ENCODE results near the gene TBXAS1.

TBXAS1 gene

GRCh38 chr7:140061607-140061930, 232.5 kb downstream of the TBXAS1 start:
- ChIA-PET CTCF (interaction anchor here (1.6 kb wide), 1 partner anchor 17 kb away, joined by 4 read pairs; no protein-coding TSS in a partner anchor), POLR2A (no interaction called here)
- no peak for TF ChIP-seq CTCF (IDR thresholded peaks at IDR 0.05; ENCODE audit: control extremely low read depth, extremely low read depth, low read depth, missing control alignments)
- DNase-seq (ENCODE audit: extremely low spot score) = no peak

- POLR2A ChIA-PET = no interaction called here
Observed at GRCh38 chr7:140062118-140062527, 233.1 kb downstream of the TBXAS1 start.

GRCh38 chr7:140062528-140063299, 233.7 kb downstream of the TBXAS1 start, which contains the start of gene PARP12:
PARP12 (minus strand) TSS chr7:140062951; CDS start chr7:140062847, 104 bp downstream.
- peak; percentile 93 for DNase-seq (ENCODE audit: extremely low spot score)
- peak; percentile 1 for TF ChIP-seq CTCF (IDR thresholded peaks at IDR 0.05; ENCODE audit: control extremely low read depth, extremely low read depth, low read depth, missing control alignments)
- CTCF ChIA-PET = interaction anchor here (1.0 to 2.0 kb wide), 2 partner anchors 13 to 113 kb away, joined by 3 to 4 read pairs; no protein-coding TSS in a partner anchor
- POLR2A ChIA-PET = no interaction called here

More at GRCh38 chr7:140062118-140062527, 233.1 kb downstream of the TBXAS1 start:
- peak; percentile 40 for DNase-seq (ENCODE audit: extremely low spot score)
- CTCF ChIA-PET = interaction anchor here (1.6 to 2.0 kb wide), 2 partner anchors 13 to 17 kb away, joined by 4 read pairs; no protein-coding TSS in a partner anchor
- TF ChIP-seq CTCF (IDR thresholded peaks at IDR 0.05; ENCODE audit: control extremely low read depth, extremely low read depth, low read depth, missing control alignments) = no peak

- ChIA-PET POLR2A (no interaction called here), CTCF (no interaction called here)
- DNase-seq (ENCODE audit: extremely low spot score) = no peak
- TF ChIP-seq CTCF (IDR thresholded peaks at IDR 0.05; ENCODE audit: control extremely low read depth, extremely low read depth, low read depth, missing control alignments) = no peak
Observed at GRCh38 chr7:140067052-140067451, 238.0 kb downstream of the TBXAS1 start.

GRCh38 chr7:140068033-140068432, 239.0 kb downstream of the TBXAS1 start:
- DNase-seq (ENCODE audit: extremely low spot score) = no peak
- ChIA-PET CTCF (no interaction called here), POLR2A (no interaction called here)
- no peak for TF ChIP-seq CTCF (IDR thresholded peaks at IDR 0.05; ENCODE audit: control extremely low read depth, extremely low read depth, low read depth, missing control alignments)

- no peak for DNase-seq (ENCODE audit: extremely low spot score)
- POLR2A ChIA-PET = no interaction called here
- CTCF ChIA-PET = no interaction called here
- TF ChIP-seq CTCF (IDR thresholded peaks at IDR 0.05; ENCODE audit: control extremely low read depth, extremely low read depth, low read depth, missing control alignments) = no peak
Observed at GRCh38 chr7:140069298-140069949, 240.4 kb downstream of the TBXAS1 start.
